ENCODE measurements around the gene ARMC6. TPM values are rescaled to one million over a fixed set of nuclear protein-coding genes. Genes with fewer than 3 reads are reported as not detected.

ARMC6 gene
- total RNA-seq, 1 experiment from 2014 or later, result 66.5 TPM

- H4K20me1 ChIP-seq (ENCODE audit: control insufficient read depth, insufficient read depth, insufficient read length), result no peaks in the 10 kb centered on the region
- no CpG with 5 or more reads among the region's 2 CpGs for WGBS (ENCODE audit: extremely low coverage, insufficient read length, low lambda C conversion rate)
- Mint-ChIP-seq H3K9me3 (no peaks in the 10 kb centered on the region), H3K4me3 (no peak overlapping the region), H3K27ac (no peak overlapping the region), H3K27me3 (ENCODE audit: low read depth) (no peaks in the 10 kb centered on the region), H3K4me1 (no peaks in the 10 kb centered on the region), H3K36me3 (ENCODE audit: insufficient read depth in 1 of 3, low read depth in 3 of 3) (peaks cover 30 to 86% (median 69%) of the 10 kb centered on the region in 3 experiments; a peak in 6 of 7 replicates)
- H4K8ac ChIP-seq (replicated peaks; ENCODE audit: insufficient read length, low read depth, low read length), result no peak overlapping the region
- no peak overlapping the region for H2BK20ac ChIP-seq (ENCODE audit: low read depth, low read length, poor library complexity, severe bottlenecking)
- H2AFZ ChIP-seq (ENCODE audit: low read length), result no peak overlapping the region
- no peak overlapping the region for H3K23ac ChIP-seq (ENCODE audit: insufficient read length, low read depth, low read length)
- H3K18ac ChIP-seq (ENCODE audit: insufficient read length, low read depth, low read length), result no peak overlapping the region
- no peak overlapping the region for H3K4ac ChIP-seq (ENCODE audit: low read depth, low read length)
- no peak for DNase-seq
- no peak overlapping the region for H3T11ph ChIP-seq (ENCODE audit: low read length)
- H2BK5ac ChIP-seq (ENCODE audit: insufficient read length, low read length), result no peak overlapping the region
- H2BK120ac ChIP-seq (ENCODE audit: low read depth, low read length, poor library complexity, severe bottlenecking), result no peak overlapping the region
- H3K56ac ChIP-seq (ENCODE audit: insufficient read length, low read depth, low read length), result no peak overlapping the region
- no peaks in the 10 kb centered on the region for H3K4me1 ChIP-seq (ENCODE audit: insufficient read depth, low read length)
- no peak overlapping the region for H2BK12ac ChIP-seq (ENCODE audit: insufficient read length, low read depth, low read length)
- no peaks in the 10 kb centered on the region for H3K79me2 ChIP-seq (ENCODE audit: insufficient read depth, low read length)
- H3K4me2 ChIP-seq (ENCODE audit: insufficient read depth, insufficient read length, low read length), result no peak overlapping the region
- H3K9ac ChIP-seq (ENCODE audit: extremely low read depth, insufficient read length, low read length), result no peak overlapping the region
- H3K23me2 ChIP-seq (ENCODE audit: insufficient read length, low read depth, low read length, poor library complexity, severe bottlenecking), result no peaks in the 10 kb centered on the region
- no peak overlapping the region for H4K91ac ChIP-seq (ENCODE audit: insufficient read length, low read depth, low read length)
- no peak overlapping the region for H2BK15ac ChIP-seq (ENCODE audit: low read depth, low read length)
- H3K27me3 ChIP-seq (ENCODE audit: insufficient read depth, low read length), result no peaks in the 10 kb centered on the region
- H4K5ac ChIP-seq (ENCODE audit: insufficient read length, low read depth, low read length), result no peak overlapping the region
- H2AK5ac ChIP-seq (ENCODE audit: insufficient read length, low read length), result no peak overlapping the region
- no peaks in the 10 kb centered on the region for H3K79me1 ChIP-seq (ENCODE audit: insufficient read depth, low read depth, low read length, poor library complexity, severe bottlenecking)
- H3K9me3 ChIP-seq (ENCODE audit: control insufficient read depth, low read depth, low read length), result no peaks in the 10 kb centered on the region
- H3K14ac ChIP-seq (ENCODE audit: insufficient read depth, low read length), result no peak overlapping the region
- TF ChIP-seq, protein P1, sequence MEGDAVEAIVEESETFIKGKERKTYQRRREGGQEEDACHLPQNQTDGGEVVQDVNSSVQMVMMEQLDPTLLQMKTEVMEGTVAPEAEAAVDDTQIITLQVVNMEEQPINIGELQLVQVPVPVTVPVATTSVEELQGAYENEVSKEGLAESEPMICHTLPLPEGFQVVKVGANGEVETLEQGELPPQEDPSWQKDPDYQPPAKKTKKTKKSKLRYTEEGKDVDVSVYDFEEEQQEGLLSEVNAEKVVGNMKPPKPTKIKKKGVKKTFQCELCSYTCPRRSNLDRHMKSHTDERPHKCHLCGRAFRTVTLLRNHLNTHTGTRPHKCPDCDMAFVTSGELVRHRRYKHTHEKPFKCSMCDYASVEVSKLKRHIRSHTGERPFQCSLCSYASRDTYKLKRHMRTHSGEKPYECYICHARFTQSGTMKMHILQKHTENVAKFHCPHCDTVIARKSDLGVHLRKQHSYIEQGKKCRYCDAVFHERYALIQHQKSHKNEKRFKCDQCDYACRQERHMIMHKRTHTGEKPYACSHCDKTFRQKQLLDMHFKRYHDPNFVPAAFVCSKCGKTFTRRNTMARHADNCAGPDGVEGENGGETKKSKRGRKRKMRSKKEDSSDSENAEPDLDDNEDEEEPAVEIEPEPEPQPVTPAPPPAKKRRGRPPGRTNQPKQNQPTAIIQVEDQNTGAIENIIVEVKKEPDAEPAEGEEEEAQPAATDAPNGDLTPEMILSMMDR (conservative IDR thresholded peaks at IDR 0.05), result no peak
- H3K27ac ChIP-seq (ENCODE audit: insufficient read length, low read depth, low read length), result no peak overlapping the region
Observed at GRCh38 chr19:19050731-19051130, 17.3 kb downstream of the ARMC6 start.
